NCI-H446 (cell line): ENCODE measurements around the gene SERPINB1.
"Not testable (repeated sequence)": the region's sequence is repeated elsewhere in the genome, so short reads cannot be mapped to it uniquely, and the experiment has no call there.

ENCODE experiments used
- DNase-seq, 2 experiments: peaks; one replicate each; lab custom pipeline; 2025; lab: John Stamatoyannopoulos, UW

Gene SERPINB1

DNA sequence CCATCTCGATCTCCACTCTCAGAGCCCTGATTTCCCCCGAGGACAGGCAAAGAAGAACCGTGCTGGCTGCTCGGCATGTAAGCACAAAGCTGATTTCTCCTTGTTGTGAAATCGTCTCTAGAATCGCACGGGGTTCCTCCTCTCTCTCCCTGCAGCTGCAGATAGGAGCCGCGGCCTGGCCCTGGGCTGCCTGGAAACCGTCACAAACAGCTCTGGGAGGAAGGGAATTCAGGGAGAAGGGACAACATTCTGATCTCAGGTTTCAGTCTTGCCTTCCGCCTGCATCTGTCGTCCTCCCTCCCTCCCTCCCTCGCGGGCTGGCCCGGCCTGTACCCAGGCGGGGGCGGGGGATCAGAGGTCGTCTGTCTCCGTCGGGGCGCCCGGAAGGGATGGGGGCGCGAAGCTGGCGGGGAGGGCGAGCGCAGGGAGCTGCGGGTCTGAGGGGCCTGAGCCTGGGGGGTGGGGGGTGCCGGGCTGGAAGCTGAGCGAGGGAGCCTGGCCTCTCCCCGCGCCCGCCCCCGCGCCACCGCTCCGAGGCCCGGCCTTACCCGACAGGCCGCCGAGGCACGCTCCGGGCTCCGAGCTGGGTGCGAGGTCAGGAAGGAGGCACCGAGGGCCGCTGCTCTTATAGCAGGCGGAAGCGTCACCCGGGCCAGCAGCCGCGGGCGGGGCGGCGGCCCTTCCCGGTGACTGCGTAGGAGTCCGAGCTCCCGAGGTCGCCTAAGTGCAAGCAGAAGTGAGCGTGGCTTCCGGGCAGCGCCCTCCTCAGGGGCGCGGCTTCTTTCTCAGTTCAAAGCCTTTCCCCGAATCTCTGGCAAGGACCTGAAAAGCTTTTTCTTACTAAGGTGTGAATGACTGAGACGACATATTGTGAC is at the start of gene SERPINB1:
Gene SERPINB1, minus strand, starts transcription at position 600 of the 875 bp plus-strand sequence. CDS start 1,277 bp downstream, outside the sequence.
- peak in 1 of 2 experiments; percentile 50 for DNase-seq

DNA sequence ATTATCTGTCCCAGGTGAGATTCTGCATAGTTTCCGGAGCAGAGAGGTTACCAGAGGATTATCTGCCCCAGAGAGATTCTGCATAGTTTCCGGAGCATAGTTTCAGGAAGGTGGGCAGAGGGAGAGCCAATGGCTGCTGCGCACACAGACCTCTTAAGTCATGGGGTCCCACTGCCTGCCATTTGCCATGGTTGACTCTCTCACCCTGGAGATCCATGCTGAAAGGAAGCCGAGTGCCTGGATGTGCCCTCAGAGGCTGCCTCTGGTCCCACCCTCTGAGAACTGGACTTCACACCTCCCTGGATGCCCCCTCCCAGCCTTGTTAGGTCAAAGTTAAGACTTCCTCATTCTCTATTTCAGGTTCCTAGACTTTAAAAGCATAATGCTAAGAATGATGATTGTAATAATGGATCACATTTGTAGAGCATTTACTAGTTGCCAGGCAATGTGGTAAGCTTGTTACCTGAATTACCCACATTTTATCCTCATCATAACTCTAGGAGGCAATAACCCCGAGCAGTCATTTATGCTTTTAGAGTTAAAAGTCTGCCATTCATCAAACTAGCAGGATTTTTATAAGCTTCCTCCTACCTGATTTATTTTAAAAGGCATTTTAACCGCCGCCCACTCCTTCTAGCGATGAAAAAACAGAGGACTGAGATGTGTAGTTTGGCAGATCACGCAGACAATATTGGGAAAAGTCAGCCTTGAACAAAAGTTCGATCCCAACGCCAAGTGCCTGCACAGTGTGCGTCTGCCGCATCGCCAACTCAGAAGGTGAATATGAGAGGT is 49.5 kb upstream of the SERPINB1 start:
- no peak for DNase-seq

DNA sequence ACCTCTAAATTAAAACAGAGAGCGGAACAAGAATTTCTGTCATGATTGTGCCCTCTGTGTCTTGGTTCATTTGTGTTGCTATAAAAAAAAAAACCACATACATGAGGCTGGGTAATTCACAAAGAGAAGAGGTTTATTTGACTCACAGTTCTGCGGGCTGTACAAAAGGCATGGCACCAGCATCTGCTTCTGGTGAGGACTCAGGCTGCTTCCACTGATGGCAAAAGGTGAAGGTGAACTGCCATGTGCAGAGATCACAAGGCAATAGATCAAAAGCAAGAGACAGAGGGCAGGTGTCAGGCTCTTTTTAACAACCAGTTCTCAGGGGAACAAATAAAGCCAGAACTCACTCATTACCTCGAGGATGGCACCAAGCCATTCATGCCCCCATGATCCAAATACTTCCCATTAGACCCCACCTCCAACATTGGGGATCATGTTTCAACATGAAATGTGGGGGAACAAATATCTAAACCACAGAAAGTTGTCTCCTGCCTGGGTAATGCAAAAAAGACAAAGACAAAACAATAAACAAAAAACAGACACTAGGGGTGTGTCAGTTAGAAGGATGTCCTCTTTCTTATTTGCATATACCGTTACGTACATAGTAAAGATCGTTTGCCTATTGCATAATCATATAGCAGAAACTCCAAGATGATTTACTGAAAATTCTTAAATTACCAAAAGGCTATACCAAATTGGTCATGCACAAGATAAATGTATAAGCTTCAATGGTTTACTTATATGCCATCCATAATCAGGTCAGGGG is 44.5 kb upstream of the SERPINB1 start:
- DNase-seq = no peak

DNA sequence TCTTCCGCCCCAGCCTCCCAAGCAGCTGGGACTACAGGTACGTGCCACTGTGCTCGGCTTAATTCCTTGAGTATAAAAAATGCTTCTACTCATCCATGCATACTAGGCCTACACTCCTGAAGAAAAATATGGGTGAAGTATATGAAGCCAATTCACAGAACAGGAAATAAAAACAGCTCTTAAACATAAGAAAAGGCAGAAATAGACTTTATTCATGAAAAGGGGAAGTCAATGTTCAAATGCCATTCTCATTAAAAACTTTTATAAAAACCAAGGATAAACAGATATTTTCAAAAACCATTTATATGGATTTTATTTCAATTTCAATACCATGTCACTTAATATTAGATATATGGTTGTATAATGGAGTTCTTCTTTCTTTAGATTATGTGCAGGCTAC is 43.1 kb upstream of the SERPINB1 start:
- no peak for DNase-seq

DNA sequence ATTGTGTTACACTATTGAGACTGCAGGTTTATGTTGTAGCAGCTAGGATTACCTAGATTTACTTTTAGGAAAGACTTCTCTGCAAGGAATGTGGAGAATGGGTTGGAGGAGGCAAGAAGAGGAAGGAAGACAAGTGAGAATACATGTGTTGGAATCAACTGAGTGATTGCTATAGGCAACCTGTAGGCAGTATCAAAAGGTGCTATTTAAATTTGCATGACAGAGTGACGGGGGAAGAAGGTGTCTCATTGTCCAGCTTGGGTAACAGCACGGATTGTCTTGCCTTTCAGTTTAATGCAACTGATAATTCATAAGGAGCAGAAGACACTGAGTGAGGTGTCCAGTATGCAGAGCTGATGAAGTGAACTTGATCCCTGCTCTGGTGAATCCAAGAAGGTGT is 42.0 kb upstream of the SERPINB1 start:
- DNase-seq = no peak

DNA sequence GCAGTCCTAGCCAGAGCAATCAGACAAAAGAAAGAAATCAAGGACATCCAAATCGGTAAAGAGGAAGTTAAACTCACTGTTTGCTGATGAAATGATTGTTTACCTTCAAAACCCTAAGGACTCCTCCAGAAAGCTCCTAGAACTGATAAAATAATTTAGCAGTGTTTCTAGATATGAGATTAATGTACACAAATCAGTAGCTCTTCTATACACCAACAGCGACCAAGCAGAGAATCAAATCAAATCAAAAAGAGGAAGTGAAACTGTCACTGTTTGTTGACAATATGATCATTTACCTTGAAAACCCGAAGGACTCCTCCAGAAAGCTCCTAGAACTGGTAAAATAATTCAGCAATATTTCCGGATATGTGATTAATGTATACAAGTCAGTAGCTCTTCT is 39.8 kb upstream of the SERPINB1 start:
- DNase-seq = no peak

DNA sequence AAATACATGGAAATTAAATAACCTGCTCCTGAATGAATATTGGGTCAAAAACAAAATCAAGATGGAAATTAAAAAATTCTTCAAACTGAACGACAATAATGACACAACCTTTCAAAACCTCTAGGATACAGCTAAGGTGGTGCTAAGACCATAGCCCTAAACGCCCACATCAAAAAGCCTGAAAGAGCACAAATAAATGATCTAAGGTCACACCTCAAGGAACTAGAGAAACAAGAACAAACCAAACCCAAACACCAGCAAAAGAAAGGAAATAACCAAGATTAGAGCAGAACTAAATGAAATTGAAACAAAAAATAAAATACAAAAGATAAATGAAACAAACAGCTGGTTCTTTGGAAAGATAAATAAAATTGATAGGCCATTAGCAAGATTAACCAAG is 38.5 kb upstream of the SERPINB1 start:
- not testable (repeated sequence) for DNase-seq

DNA sequence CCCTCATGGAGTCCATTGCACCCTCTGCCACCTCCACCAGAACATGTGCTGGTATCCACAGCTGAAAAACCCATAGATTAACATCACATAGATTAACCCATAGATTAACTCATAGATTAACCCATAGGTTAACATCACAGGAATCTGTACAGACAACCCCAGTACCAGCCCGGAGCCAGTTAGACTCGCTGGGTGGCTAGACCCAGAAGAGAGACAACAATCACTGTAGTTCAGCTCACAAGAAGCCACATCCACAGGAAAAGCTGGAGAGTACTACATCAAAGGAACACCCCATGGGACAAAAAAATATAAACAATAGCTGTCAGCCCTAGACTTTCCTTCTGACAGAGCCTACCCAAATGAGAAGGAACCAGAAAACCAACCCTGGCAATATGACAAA is 36.3 kb upstream of the SERPINB1 start:
- no peak for DNase-seq

DNA sequence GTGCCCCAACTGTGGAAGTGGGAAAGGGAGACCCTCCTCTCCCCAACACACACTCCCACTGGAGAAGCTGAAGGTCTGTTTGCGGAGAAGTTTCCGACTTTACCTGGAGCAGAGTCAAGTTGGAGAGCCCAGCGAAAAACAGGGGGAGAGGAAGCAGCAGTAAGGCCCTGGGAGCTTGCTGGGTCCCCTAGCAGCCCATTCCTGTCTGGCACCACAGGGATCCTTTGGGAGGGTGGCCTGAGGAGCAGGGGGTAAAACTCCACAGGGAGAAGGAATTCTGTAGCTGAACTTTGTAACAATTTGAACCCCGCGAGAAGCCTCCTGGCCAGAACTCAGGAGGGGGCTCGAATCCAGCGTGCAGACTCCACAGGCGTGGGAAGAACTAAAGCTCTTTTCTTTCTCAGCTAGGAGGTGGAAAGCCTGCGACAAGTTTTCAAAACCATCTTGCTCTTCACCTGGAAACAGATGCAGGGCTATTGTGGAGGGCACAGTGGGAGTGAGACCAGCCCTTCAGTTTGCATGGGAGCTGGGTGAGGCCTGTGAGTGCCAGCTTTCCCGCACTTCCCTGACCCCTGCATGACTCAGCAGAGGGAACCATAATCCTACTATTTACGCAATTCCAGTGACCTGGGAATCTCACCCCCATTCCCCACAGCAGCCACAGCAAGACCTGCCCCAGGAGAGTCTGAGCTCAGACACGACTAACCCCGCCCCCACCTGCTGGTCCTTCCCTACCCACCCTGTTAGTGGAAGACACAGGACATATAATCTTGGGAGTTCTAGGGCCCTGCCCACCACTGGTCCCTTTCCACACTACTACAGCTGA is 35.6 kb upstream of the SERPINB1 start:
- no peak for DNase-seq

DNA sequence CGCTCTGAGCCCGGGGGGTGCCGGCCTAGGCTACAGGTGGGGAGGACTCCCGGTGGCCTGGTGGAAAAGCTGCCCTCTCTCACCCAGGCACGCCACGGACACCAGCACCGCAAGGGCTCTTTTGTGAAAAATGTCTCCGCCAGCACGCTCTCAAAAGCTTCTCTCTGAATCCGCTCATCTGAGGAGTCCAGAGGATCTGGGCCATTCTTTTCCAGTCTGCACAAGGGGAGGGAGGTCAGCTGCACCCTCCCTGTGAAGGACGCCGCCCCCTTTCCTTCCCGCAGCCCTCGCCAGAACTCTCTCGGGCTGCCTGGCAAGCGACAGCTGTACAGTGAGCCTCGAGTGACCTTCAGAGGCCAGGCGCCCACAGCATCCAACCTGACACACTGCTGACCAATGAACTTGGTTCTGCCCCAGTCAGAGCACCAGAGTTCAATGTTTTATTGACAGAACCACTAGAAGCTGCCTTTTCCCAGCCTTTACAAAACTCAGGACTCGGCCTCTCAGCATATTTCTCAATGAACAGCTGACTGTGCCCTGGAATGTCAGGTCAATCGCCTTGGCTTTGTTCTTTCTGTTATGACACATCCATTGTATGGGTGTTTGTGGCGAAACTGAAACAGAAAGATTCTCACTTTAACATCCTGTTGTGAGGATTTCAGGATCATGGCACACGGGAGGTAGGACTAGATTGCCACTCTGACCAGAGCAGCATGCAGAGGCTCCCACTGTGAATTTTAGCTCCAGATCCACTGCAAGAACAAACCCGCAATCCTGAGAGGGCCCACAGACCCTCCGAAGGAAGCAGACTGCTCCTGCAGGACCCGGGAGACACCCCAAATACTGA is 34.8 kb upstream of the SERPINB1 start:
- no peak for DNase-seq

DNA sequence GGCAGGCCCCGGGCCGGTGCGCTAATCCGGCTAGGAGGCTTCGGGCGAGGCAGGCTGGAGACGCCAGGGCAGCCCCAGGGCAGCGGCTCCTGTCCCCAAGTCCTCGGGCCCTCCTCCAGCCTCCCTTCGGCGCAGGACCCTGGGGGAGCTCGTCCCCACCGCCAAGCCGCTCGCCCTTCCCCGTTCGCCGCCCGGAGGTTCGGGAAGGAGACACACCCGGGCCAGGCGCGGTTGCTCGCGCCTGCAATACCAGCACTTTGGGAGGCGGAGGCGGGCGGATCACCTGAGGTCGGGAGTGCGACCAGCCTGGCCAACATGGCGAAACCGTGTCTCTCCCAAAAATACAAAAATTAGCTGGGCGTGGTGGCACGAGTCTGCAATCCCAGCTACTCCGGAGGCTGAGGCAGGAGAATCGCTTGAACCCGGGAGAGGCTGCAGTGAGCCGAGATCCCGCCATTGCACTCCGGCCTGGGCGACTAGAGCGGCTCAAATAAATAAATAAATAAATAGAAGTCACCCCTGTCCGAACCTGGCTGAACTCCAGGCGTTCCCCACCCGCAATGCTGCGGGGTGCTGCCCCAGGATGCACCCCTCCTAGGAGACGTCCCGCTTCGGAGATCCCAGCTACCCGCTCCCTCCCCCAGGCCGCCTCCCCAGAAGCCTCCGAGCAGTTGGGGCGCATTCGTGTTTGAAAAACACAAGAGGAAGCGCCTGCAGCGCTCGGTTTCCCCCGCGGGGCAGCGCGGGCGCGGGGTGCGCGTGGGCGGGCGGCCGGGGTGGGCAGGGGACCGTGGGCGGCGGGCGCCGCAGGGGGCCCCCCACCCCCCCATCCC is 33.9 kb upstream of the SERPINB1 start:
- DNase-seq = no peak

DNA sequence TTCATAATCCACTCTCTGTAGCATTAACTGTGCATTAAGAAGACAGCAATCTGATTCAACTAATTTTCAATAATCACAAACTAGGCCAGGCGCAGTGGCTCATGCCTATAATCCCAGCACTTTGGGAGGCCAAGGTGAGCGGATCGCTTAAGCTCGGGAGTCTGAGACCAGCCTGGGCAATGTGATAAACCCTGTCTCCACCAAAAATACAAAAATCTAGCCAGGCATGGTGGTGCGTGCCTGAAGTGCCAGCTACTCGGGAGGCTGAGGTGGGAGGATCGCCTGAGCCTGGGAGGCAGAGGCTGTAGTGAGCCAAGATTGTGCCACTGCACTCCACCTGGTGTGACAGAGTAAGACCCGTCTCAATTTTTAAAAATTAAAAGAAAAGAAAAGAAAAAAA is 32.0 kb upstream of the SERPINB1 start:
- no peak for DNase-seq

DNA sequence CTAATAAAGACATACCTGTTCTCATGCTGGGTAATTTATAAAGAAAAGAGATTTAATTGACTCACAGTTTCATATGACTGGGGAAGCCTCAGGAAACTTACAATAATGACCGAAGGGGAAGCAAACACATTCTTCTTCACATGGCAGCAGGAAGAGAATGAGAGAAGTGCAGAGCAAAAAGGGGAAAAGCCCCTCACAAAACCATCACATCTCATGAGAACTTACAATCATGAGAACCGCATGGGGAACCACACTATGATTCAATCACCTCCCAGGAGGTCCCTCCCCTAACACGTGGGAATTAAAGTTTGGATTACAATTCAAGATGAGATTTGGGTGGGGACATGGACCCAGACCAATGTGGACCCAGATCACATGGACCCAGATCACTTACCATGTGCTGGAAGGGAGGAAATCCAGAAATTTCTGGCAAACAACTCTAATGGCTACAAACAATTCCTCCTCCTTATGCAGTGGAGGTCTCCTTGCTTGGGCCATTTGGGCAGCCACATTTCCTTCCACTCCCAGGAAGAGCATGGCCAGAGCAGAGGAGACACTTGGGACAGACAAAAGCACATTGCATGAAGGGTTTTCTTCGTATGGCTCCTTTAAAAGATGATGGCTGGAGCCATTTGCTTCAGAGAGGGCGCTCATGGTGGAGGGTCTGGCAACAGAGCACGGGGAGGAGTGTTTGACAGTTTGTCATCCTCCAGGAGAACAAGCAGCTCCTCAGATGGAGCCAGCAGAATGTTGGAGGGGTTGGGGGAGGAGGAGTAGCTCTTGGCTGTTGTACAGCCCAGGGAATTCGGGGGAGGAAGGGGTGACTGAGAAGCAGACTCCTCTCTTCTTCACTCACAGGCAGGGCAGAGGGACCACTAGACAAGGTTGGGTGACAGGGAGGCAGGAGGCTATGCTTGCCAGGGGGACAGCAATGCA is 31.0 kb upstream of the SERPINB1 start:
- no peak for DNase-seq

DNA sequence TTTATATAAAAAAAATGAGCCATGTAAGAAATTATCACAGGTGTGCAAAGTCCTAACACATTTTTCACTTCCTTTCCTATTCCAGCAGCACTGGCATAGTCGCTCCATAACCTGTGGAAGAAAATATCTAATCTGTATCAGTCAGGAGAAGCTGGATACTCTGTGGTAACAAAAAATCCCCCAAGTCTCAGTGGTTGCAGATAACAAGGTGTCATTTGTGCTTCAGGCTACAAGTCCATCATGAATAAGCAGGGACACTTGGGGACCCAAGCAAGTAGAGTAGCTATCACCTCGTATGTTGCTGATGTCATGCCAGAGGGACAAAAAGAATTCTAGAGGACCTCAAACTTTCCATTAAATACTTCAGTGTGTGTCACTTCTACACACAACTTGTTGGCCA is 30.3 kb upstream of the SERPINB1 start:
- no peak for DNase-seq

DNA sequence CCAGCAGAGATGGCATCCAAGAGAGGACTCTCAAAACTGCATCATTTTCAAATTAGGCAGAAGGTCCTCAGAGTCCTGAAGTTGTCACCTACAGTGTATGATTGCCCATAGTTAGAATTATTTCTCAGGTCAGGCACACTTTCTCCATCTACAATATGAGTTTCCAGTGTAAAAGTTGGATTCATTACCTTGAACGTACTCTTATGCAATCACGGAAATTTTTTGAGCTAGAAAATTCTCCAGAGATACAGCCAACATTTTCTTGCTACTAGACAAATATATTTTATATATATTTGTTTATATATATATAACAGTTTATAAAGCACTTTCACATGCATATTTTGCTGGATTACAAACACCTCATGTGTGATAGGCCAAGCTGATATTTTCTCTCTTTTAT is 29.4 kb upstream of the SERPINB1 start:
- no peak for DNase-seq

DNA sequence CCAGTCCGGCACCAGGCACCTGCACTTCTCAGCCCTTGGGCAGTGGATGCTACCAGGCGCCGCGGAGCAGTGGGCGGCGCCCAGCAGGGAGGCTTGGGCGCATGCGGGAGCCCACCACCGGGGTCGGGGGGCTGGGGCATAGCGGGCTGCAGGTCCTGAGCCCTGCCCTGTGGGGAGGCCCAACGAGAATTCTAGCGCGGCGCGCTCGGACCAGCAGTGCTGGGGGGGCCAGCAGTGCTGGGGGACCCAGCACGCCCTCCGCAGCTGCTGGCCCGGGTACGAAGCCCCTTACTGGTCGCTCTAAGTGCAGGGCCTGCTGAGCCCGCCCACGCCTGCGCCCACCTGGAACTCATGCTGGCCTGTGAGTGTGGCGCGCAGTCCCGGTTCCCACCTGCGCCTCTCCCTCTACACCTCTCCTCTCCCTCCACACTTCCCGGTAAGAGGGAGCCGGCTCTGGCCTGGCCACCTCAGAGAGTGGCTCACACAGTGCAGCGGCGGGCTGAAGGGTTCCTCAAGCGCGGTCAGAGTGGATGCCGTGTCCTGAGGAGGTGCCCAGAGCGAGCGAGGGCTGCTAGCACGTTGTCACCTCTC is 28.5 kb upstream of the SERPINB1 start:
- no peak for DNase-seq

DNA sequence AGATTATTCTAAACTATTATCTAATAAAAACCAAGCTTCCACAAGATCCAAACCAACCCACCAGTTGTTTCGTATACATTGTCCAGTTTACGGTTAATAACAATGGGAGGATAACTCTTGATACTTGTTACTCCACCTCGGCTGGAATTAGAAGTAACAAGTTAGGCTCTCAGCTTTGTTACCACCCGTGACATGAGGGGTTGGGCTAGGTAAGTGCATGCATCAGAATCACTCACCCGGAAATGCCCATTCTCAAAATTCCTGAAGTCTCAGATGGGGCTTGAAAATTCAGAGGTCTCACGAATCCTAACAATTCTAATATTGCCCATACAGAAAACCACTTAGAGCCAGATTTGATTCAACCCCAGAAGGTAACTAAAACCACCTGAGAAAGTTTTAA is 27.0 kb upstream of the SERPINB1 start:
- DNase-seq = no peak

DNA sequence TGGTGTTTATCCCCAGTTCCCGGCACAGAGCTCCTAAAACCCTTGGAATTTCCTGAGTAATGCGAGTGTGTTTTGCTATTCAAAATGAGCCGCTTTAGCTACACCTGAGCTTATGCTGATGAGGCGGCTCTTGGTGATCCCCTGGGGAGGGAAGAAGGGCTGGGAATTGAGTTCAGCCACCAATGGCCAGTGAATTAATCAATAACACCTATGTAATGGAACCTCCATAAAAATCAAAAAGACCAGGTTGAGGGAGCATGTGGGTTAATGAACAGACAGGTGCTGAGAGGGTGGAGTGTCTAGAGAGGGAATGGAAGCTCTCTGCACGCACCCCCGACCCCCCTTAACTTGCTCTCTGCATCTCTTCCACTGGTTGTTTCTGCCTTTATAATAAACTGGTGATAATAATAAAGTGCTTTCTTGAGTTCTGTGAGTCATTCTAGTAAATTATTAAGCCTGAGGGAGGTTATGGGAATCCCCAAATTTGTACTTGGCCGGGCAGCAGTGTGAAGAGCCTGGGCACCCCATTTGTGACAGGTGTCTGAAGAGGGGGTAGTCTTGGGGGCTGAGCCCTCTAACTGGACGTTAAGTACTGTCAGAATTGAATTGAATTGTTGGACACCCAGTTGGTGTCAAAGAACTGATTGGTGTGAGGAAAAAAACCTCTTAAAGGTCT is 24.6 kb upstream of the SERPINB1 start:
- no peak for DNase-seq
